GM18951 (cell line): ENCODE results near the gene KCTD20.

Experiments
- POLR2A ChIP-seq: IDR thresholded peaks from 4 replicates; pipeline ENCODE4 v1.6.1; 2011; ENCODE audit warnings: mild to moderate bottlenecking; ENCODE audit not compliant: insufficient read length, insufficient read depth; ENCODE audit errors: extremely low read depth
- in situ Hi-C: fragments of 300-500 bp; cut with MboI; formaldehyde crosslinking; loops from one replicate; pipeline ENCODE4 v1.12.0; 2022; ENCODE audit warnings: low sequenced_read_pairs, mixed read lengths, inconsistent platforms; ENCODE audit not compliant: unreplicated experiment

Gene KCTD20

GRCh38 chr6:36516988-36517387 is 74.2 kb downstream of the KCTD20 start:
- in situ Hi-C loops, result no loop called here
- no peak for TF ChIP-seq POLR2A

GRCh38 chr6:36517408-36517807 is 74.6 kb downstream of the KCTD20 start:
- TF ChIP-seq POLR2A, result no peak
- in situ Hi-C loops, result no loop called here

GRCh38 chr6:36519352-36519751 is 76.6 kb downstream of the KCTD20 start:
- in situ Hi-C loops, result no loop called here

GRCh38 chr6:36523451-36523850 is 80.7 kb downstream of the KCTD20 start:
- in situ Hi-C loops, result no loop called here
- no peak for TF ChIP-seq POLR2A

More at GRCh38 chr6:36519352-36519751, 76.6 kb downstream of the KCTD20 start:
- TF ChIP-seq POLR2A, result no peak

- TF ChIP-seq POLR2A, result no peak
- in situ Hi-C loops, result no loop called here
Observed at GRCh38 chr6:36523936-36524499, 81.2 kb downstream of the KCTD20 start.

- in situ Hi-C loops, result no loop called here
Observed at GRCh38 chr6:36524871-36525270, 82.1 kb downstream of the KCTD20 start.

GRCh38 chr6:36525346-36525745 is 82.5 kb downstream of the KCTD20 start:
- no peak for TF ChIP-seq POLR2A
- in situ Hi-C loops, result no loop called here

More at GRCh38 chr6:36524871-36525270, 82.1 kb downstream of the KCTD20 start:
- TF ChIP-seq POLR2A, result no peak

- TF ChIP-seq POLR2A, result no peak
- in situ Hi-C loops, result no loop called here
Observed at GRCh38 chr6:36526066-36526465, 83.3 kb downstream of the KCTD20 start.

- TF ChIP-seq POLR2A, result no peak
- in situ Hi-C loops, result no loop called here
Observed at GRCh38 chr6:36533321-36533720, 90.5 kb downstream of the KCTD20 start.

GRCh38 chr6:36536873-36537547 is 94.2 kb downstream of the KCTD20 start:
- TF ChIP-seq POLR2A, result no peak
- in situ Hi-C loops, result no loop called here

- in situ Hi-C loops, result no loop called here
- no peak for TF ChIP-seq POLR2A
Observed at GRCh38 chr6:36539814-36540568, 97.2 kb downstream of the KCTD20 start.
